ENCODE data around the gene ACTL6B.

- TF ChIP-seq YY1 (IDR thresholded peaks at IDR 0.05; ENCODE audit: low read depth, low read length) (peak; percentile 48; the same call in 1 of the 2 replicates), POLR2AphosphoS5 (IDR thresholded peaks at IDR 0.05; ENCODE audit: low read depth, low read length) (no peak; the same call in 1 of the 2 replicates), USF2 (IDR thresholded peaks at IDR 0.05; ENCODE audit: low read length) (peak; percentile 96), CTCF (IDR thresholded peaks at IDR 0.05; ENCODE audit: control extremely low read depth in 1 of 3, insufficient read depth in 1 of 3, low read depth in 1 of 3, low read length in 3 of 3) (no peak), POLR2A (IDR thresholded peaks at IDR 0.05; ENCODE audit: control extremely low read depth in 1 of 2, low read depth in 2 of 2, low read length in 2 of 2) (no peak; a peak in 1 of 3 replicates), BCL11A (IDR thresholded peaks at IDR 0.05; ENCODE audit: low read depth in 2 of 2, low read length in 2 of 2) (no peak)
Measured at GRCh38 chr7:100673302-100673941, 17.2 kb upstream of the ACTL6B start, which contains the start of gene GNB2.

Measured in H1 (cell line).